ENCODE measurements around the gene SLC35A3.

GRCh38 chr1:99969260-99969728 is 502 bp upstream of the SLC35A3 start:
- TF ChIP-seq CTCF (conservative IDR thresholded peaks at IDR 0.05 in 1 of 2, IDR thresholded peaks at IDR 0.05 in 1 of 2; ENCODE audit: low read depth in 1 of 2, low read length in 2 of 2) (no peak), EZH2 (IDR thresholded peaks at IDR 0.05; ENCODE audit: low read length, missing control alignments) (no peak)
